ENCODE data around the gene COQ10B.

DNA sequence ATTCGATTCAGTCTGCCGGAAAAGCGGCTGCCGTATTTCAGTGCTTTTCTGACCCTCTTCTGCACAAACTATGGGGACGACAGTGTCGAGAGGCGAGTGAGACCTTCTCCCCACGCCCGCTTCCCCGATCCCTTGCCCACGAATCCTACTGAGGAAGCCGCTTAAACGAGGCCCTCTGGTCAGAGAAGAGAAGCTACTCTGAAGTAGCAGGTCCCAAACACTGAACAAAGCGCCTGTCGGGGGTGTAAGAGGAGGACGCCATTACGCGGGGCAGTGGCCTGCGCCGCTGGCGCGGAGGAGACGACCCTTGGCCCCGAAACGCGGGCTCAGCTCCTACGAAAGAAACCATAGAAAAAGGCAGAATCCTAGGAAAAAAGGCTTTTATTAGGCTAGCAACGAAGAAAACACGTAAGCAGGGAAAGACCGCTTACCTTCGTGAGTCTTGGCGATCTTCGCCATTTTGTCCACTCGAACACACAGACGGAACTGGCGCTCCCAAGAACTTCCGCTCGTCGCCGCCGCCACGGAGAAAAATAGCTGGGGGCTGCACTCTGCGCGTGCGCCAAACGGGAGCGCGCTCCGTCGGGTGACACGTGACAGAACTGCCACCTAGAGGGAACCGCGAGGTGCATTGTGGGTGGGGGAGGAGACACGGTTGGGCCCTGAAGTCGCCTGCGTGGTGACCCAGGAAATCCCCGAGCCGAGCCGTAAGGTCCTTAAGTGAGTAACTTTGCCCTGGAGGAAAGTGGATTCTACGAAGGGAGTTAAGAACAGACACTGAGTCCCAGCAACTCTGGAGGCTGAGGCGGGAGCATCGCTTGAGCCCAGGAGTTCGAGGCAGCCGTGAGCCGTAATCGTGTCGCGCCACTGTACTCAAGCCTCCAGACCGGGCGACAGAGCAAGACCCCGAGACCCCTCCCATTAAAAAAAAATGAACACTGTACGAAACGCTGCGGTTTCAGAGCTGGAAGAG, 18.5 kb upstream of the COQ10B start, which contains the start of gene SF3B1:
- TF ChIP-seq, protein P1, sequence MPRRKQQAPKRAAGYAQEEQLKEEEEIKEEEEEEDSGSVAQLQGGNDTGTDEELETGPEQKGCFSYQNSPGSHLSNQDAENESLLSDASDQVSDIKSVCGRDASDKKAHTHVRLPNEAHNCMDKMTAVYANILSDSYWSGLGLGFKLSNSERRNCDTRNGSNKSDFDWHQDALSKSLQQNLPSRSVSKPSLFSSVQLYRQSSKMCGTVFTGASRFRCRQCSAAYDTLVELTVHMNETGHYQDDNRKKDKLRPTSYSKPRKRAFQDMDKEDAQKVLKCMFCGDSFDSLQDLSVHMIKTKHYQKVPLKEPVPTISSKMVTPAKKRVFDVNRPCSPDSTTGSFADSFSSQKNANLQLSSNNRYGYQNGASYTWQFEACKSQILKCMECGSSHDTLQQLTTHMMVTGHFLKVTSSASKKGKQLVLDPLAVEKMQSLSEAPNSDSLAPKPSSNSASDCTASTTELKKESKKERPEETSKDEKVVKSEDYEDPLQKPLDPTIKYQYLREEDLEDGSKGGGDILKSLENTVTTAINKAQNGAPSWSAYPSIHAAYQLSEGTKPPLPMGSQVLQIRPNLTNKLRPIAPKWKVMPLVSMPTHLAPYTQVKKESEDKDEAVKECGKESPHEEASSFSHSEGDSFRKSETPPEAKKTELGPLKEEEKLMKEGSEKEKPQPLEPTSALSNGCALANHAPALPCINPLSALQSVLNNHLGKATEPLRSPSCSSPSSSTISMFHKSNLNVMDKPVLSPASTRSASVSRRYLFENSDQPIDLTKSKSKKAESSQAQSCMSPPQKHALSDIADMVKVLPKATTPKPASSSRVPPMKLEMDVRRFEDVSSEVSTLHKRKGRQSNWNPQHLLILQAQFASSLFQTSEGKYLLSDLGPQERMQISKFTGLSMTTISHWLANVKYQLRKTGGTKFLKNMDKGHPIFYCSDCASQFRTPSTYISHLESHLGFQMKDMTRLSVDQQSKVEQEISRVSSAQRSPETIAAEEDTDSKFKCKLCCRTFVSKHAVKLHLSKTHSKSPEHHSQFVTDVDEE (CRISPR knock-in tag; IDR thresholded peaks at IDR 0.05) = no peak
- TF ChIP-seq, protein P2, sequence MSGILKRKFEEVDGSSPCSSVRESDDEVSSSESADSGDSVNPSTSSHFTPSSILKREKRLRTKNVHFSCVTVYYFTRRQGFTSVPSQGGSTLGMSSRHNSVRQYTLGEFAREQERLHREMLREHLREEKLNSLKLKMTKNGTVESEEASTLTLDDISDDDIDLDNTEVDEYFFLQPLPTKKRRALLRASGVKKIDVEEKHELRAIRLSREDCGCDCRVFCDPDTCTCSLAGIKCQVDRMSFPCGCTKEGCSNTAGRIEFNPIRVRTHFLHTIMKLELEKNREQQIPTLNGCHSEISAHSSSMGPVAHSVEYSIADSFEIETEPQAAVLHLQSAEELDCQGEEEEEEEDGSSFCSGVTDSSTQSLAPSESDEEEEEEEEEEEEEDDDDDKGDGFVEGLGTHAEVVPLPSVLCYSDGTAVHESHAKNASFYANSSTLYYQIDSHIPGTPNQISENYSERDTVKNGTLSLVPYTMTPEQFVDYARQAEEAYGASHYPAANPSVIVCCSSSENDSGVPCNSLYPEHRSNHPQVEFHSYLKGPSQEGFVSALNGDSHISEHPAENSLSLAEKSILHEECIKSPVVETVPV (CRISPR knock-in tag; IDR thresholded peaks at IDR 0.05) = no peak
